ENCODE measurements around the gene IFNLR1.

The IFNLR1 gene

GRCh38 chr1:24206516-24207394 lies 19.7 kb upstream of the IFNLR1 start:
- Histone ChIP-seq H3K27ac (peak overlapping the region in 13 of 21 experiments; percentile 21 to 80 (median 54)), H3K4me3 (no peak overlapping the region)

DNA sequence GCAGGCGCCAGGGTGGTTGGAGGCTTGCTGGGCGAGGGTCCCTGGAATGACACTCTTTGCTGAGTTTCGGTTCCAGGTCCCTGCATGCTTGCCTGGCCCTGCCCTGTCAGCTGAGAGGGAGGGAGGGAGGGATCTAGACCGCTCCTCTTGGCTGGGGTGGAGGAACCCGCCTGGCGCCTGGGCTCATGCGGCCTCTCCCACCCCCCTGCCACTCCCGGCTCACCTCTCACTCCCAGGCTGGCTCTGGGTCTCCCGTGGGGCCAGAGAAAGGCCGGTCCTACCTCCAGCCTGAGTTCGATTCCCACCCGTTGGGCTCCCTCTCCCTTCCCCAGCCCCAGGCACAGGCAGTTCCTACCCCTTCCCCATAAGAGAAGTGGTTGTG lies 19.0 kb upstream of the IFNLR1 start:
- Histone ChIP-seq H3K27ac (peak overlapping the region in 13 of 21 experiments; percentile 21 to 80 (median 54)), H3K4me3 (no peak overlapping the region)

- no peak overlapping the region for H3K4me3 ChIP-seq
- peak overlapping the region in 11 of 21 experiments; percentile 10 to 80 (median 53) for H3K27ac ChIP-seq
These were observed 18.4 kb upstream of the IFNLR1 start for GRCh38 chr1:24205345-24206082.

GRCh38 chr1:24204116-24204515 lies 17.0 kb upstream of the IFNLR1 start:
- Histone ChIP-seq H3K27ac (peak overlapping the region in 3 of 21 experiments; percentile 54 to 81 (median 70)), H3K4me3 (no peak overlapping the region)

DNA sequence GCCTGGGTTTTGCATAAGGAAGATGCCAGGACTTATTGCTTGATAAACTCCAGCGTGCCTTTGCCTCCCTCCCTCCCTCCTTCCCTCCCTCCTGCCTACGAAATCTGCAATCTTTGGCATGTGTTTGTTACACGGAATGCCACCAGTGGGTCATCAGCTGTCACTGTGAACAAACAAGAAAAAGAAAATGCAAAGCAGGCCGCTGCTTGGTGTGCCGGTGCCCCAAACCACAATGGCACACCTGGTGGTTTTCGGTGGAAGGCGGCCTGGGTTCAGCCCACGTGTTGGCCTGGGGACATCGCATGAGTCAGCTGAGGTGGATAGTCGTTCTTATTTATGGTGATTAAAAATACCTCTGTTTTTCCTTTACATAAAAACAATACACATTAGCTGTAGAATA lies 16.3 kb upstream of the IFNLR1 start:
- Histone ChIP-seq H3K4me3 (no peak overlapping the region), H3K27ac (peak overlapping the region in 4 of 21 experiments; percentile 54 to 77 (median 63))

GRCh38 chr1:24202987-24203386 lies 15.9 kb upstream of the IFNLR1 start:
- no peak overlapping the region for H3K4me3 ChIP-seq
- peak overlapping the region in 9 of 21 experiments; percentile 4 to 77 (median 54) for H3K27ac ChIP-seq

DNA sequence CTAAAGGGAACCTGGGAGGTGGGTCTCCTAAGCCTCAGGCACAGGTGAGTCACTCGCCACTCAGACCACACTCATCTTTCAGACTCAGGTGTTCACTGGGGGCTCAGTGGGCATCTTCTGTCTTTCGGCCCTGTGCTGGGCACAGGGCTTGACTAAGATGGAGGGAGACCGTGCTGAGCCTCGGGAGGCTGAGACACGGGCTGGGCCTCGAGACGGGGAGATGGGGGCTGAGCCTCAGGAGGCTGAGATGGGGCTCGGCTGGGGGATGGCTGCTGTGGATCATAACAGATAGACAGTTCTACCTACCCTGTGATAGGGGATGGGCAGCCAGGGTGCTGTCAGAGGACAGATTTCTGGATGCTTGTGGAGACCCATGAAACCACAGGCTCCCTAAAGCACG lies 15.5 kb upstream of the IFNLR1 start:
- peak overlapping the region in 15 of 21 experiments; percentile 4 to 77 (median 47) for H3K27ac ChIP-seq
- H3K4me3 ChIP-seq, result no peak overlapping the region

DNA sequence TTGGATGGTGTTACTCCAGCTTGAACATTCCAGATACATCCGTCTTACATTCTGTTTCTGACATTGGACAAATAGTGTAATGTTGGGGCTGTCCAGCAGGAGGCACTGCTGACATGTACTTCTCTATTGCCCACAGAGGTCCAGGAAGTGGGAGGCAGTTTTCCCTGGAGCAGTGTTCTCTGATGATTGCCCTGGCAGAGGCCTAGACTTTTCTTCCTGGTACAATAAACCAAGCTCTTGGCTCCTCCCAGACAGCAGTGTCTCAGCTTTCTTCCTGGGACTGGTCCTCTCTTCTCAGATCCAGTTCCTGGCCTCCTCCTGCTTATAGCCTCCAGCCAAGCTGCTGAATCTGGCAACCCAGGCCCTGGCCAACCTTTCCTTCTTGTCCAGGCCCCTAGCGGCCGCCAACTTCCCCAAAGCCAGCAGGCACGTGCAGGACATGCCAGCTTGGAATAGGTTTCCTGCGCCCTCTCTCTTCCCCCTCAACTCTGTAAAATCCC lies 14.9 kb upstream of the IFNLR1 start:
- Histone ChIP-seq H3K27ac (peak overlapping the region in 15 of 21 experiments; percentile 4 to 77 (median 47)), H3K4me3 (no peak overlapping the region)

GRCh38 chr1:24199291-24199900 lies 12.3 kb upstream of the IFNLR1 start:
- Histone ChIP-seq H3K27ac (no peak overlapping the region), H3K4me3 (no peak overlapping the region)

DNA sequence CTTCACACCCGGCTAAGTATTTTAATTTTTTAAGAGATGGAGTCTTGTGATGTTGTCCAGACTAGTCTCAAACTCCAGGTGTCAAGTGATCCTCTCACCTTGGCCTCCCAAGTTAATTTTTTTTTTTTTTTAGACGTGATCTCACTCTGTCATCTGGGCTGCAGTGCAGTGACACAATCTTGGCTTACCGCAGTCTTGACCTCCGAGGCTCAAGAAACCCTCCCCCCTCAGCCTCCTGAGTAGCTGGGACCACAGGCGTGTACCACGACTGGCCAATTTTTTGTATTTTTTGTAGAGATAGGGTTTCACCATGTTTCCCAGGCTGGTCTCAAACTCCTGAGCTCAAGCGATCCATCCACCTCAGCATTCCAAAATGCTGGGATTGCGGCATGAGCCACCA lies 11.7 kb upstream of the IFNLR1 start:
- no peak overlapping the region for H3K27ac ChIP-seq
- H3K4me3 ChIP-seq, result no peak overlapping the region

DNA sequence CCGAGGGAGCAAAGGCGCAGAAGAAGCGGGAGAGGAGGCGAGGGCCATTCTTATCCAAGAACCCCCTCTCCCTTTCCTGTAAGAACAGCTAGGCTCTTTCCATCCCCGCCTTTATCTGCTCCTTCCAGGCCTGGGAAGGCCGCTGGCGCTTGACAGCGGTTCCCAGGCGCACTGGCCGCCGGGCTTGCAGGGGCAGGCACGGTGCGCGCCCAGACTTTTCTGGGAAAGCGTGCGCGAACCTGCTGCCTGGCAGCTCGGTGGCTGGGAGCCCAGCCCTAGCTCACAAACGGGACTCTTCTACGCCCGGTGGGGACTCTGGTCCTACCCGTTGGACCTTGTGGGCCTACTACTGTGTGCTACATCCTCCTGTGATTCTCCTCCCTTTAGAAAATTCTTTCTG lies 8.8 kb upstream of the IFNLR1 start:
- H3K4me3 ChIP-seq, result no peak overlapping the region
- peak overlapping the region in 14 of 21 experiments; percentile 1 to 82 (median 59) for H3K27ac ChIP-seq

GRCh38 chr1:24195136-24195535 lies 8.0 kb upstream of the IFNLR1 start:
- H3K27ac ChIP-seq, result peak overlapping the region in 14 of 21 experiments; percentile 1 to 82 (median 59)
- no peak overlapping the region for H3K4me3 ChIP-seq

- Histone ChIP-seq H3K27ac (no peak overlapping the region), H3K4me3 (no peak overlapping the region)
These were observed 6.0 kb upstream of the IFNLR1 start for GRCh38 chr1:24193046-24193445.

DNA sequence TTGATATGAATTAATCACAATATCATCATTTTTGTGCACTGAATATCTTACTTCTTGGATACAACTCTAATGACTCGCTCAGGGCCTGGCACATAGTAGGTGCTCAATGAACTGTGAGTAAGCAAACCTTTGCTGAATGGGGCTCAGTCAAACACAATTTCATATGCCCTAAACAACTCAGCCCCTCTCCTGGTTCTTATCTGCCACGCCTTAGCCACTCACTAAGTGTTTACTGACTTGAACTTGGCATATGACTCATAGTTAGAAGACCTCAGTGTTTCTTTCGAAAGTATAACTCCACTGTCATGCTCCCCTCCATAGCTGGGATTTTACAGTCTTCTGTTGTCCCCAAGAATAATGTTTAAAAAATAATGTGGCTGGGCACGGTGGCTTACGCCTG lies 4.8 kb upstream of the IFNLR1 start:
- Histone ChIP-seq H3K27ac (peak overlapping the region in 5 of 21 experiments; percentile 16 to 69 (median 59)), H3K4me3 (no peak overlapping the region)

GRCh38 chr1:24190983-24191461 lies 3.9 kb upstream of the IFNLR1 start:
- Histone ChIP-seq H3K4me3 (no peak overlapping the region), H3K27ac (peak overlapping the region in 5 of 21 experiments; percentile 16 to 68 (median 52))

GRCh38 chr1:24189528-24189927 lies 2.4 kb upstream of the IFNLR1 start:
- Histone ChIP-seq H3K4me3 (no peak overlapping the region), H3K27ac (peak overlapping the region in 4 of 21 experiments; percentile 42 to 68 (median 56))

GRCh38 chr1:24186711-24186992 lies 437 bp downstream of the IFNLR1 start:
- Histone ChIP-seq H3K4me3 (peak overlapping the region; percentile 35 to 61 (median 49)), H3K27ac (peak overlapping the region; percentile 1 to 88 (median 73))

DNA sequence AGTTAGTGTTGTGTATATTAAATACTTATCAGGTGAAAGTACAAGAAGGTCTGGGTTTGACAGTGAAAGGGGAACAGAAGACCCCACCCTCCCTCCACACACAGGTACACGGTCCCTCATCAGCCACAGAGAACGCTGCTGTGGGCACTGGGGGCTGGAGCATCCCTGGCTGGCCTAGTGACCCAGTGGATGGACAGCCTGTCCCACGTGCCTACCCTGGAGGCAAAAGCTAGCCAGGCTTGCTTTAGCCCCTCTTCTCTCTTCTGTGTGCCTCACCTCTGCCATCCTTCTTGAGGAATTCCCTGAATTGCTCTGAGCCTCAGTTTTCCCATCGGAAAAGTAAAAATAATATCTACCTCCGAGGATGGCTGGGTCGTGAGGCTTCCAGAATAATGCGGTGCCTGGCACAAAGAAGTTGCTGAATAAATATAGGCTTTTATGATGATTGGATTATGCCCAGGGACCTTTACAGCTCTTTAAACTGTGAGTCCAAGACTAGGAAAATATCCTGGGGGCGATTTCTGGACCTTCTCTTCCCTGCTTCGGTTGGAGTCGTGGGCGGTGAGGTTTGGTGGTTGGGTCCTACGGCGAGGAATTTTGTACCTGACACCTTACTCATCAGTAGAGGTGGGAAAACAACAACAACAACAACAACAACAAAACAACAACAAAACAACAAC lies 918 bp downstream of the IFNLR1 start:
- Histone ChIP-seq H3K27ac (peak overlapping the region in 11 of 21 experiments; percentile 24 to 88 (median 79)), H3K4me3 (peak overlapping the region in 6 of 7 experiments; percentile 35 to 61 (median 46))

DNA sequence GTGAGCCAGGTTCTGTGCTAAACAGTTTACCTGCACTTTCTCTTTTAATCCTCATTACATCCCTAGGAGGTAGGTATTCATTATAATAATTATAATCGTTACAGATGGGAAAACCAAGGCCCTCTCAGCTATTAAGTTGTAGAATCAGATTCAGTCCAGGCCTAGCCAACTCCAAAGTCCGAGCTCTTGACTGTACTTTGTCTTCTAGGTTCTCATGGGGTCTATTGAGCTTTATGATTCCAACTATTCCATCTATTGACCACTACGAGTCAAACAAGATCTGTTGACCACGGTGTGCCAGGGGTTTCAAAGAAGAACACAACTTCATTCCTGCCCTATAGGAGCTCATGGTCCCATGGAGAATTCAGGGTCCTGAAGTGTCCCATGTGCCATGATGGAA lies 2.0 kb downstream of the IFNLR1 start:
- no peak overlapping the region for H3K27ac ChIP-seq
- H3K4me3 ChIP-seq, result no peak overlapping the region
